OCI-LY7 (cell line): ENCODE measurements around the gene CHMP1B.

ENCODE experiments used
- EZH2phosphoT487 ChIP-seq: fragments of 200-600 bp; sonication (generic); IDR thresholded peaks from 2 replicates; pipeline ENCODE4 v1.6.1; 2018; ENCODE audit warnings: low read depth, borderline replicate concordance, mild to moderate bottlenecking, mixed run types, antibody characterized with exemption, low read length, moderate library complexity, mixed read lengths
- TF ChIP-seq, protein P1 (sequence below): fragments of 200-600 bp; sonication (generic); conservative IDR thresholded peaks from 2 replicates; pipeline ENCODE4 v1.5.1; 2014; ENCODE audit warnings: mild to moderate bottlenecking, antibody characterized with exemption, low read length, moderate library complexity, mixed read lengths

GRCh38 chr18:11889284-11889683, 38.1 kb downstream of the CHMP1B start:
- TF ChIP-seq, protein P1, sequence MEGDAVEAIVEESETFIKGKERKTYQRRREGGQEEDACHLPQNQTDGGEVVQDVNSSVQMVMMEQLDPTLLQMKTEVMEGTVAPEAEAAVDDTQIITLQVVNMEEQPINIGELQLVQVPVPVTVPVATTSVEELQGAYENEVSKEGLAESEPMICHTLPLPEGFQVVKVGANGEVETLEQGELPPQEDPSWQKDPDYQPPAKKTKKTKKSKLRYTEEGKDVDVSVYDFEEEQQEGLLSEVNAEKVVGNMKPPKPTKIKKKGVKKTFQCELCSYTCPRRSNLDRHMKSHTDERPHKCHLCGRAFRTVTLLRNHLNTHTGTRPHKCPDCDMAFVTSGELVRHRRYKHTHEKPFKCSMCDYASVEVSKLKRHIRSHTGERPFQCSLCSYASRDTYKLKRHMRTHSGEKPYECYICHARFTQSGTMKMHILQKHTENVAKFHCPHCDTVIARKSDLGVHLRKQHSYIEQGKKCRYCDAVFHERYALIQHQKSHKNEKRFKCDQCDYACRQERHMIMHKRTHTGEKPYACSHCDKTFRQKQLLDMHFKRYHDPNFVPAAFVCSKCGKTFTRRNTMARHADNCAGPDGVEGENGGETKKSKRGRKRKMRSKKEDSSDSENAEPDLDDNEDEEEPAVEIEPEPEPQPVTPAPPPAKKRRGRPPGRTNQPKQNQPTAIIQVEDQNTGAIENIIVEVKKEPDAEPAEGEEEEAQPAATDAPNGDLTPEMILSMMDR, result no peak
- no peak for TF ChIP-seq EZH2phosphoT487
